MCF 10A (cell line): ENCODE data around the gene ANLN. TPM values are rescaled to one million over a fixed set of nuclear protein-coding genes. Genes with fewer than 3 reads are reported as not detected.
A peak's percentile ranks its signal among the peaks of the same experiment; 100 is the strongest.

Experiments used
- BruUV-seq: library from RNA; stranded (reverse); fragments of 400-500 nt; replicated peaks from 2 replicates; lab custom pipeline; 2021; lab: Mats Ljungman, UMichigan
- CTCF ChIA-PET: fragments of 300-600 bp; sonication (Branson Sonifier 250); formaldehyde crosslinking; extraction: SDS; loops from one replicate; lab custom pipeline; 2021; ENCODE audit warnings: antibody characterized with exemption, inconsistent platforms; lab: Yijun Ruan, JAX
- POLR2A ChIA-PET: fragments of 300-600, 350-650 bp; sonication (Branson Sonifier 250); formaldehyde crosslinking; extraction: SDS; loops from one replicate; lab custom pipeline; 2020; ENCODE audit warnings: antibody characterized with exemption, inconsistent platforms; lab: Yijun Ruan, JAX
- DNase-seq: peaks from one replicate; pipeline ENCODE4 v3.0.0-alpha.2; 2018; ENCODE audit not compliant: unreplicated experiment
- H3K27ac Mint-ChIP-seq: one replicate; pipeline ENCODE4 v1.8.0; 2022; ENCODE audit warnings: mild to moderate bottlenecking, low read depth, mixed read lengths; ENCODE audit not compliant: unreplicated experiment
- H3K27me3 Mint-ChIP-seq: one replicate; pipeline ENCODE4 v1.8.0; 2022; ENCODE audit warnings: mixed read lengths; ENCODE audit not compliant: insufficient read depth, unreplicated experiment
- H3K36me3 Mint-ChIP-seq: one replicate; pipeline ENCODE4 v1.8.0; 2022; ENCODE audit warnings: mild to moderate bottlenecking, moderate library complexity, mixed read lengths; ENCODE audit not compliant: insufficient read depth, unreplicated experiment
- H3K4me1 Mint-ChIP-seq: one replicate; pipeline ENCODE4 v1.8.0; 2022; ENCODE audit warnings: mixed read lengths; ENCODE audit not compliant: insufficient read depth, unreplicated experiment
- H3K4me3 Mint-ChIP-seq: one replicate; pipeline ENCODE4 v1.8.0; 2022; ENCODE audit warnings: mild to moderate bottlenecking, moderate library complexity, mixed read lengths; ENCODE audit not compliant: unreplicated experiment
- H3K9me3 Mint-ChIP-seq: one replicate; pipeline ENCODE4 v1.8.0; 2022; ENCODE audit warnings: mixed read lengths; ENCODE audit not compliant: unreplicated experiment
- CTCF ChIP-seq: fragments of 200-600 bp; IDR thresholded peaks from one replicate; pipeline ENCODE4 v1.8.0; 2022; ENCODE audit warnings: antibody characterized with exemption, mild to moderate bottlenecking; ENCODE audit not compliant: unreplicated experiment
- intact Hi-C: fragments of 100-400 bp; cut with micrococcal nuclease; formaldehyde crosslinking; loops from 2 replicates; pipeline ENCODE4 v1.14.1; 2022
- total RNA-seq: library from RNA; stranded (reverse); gene quantifications from 2 replicates; pipeline ENCODE4 v1.2.3, GENCODE V29; 2022

Gene ANLN
- total RNA-seq, 1 experiment from 2014 or later: 104 TPM

GRCh38 chr7:36391436-36392198 is 2.0 kb downstream of the ANLN start:
- Mint-ChIP-seq H3K27me3 (no peaks in the 10 kb centered on the region), H3K9me3 (no peaks in the 10 kb centered on the region), H3K4me1 (peaks cover 50% of the 10 kb centered on the region), H3K4me3 (peak overlapping the region; percentile 89), H3K27ac (peak overlapping the region; percentile 87), H3K36me3 (no peaks in the 10 kb centered on the region)
- POLR2A ChIA-PET: interaction anchor here (0.6 to 8.1 kb wide), 17 partner anchors 10 to 618 kb away, joined by 3 to 87 read pairs (median 4); partner anchors contain the start of gene SEPTIN7
- peak; percentile 20 for DNase-seq
- TSS peak; percentile 67 for BruUV-seq
- CTCF ChIA-PET: interaction anchor here (0.6 to 5.1 kb wide), 14 partner anchors 11 to 871 kb away, joined by 3 to 28 read pairs (median 4); a partner anchor contains a TSS
- TF ChIP-seq CTCF: no peak
- intact Hi-C loops: loop anchor here (1.0 kb wide), 1 partner anchor 24 kb away; a partner anchor contains a TSS

- Mint-ChIP-seq H3K4me3 (peak overlapping the region; percentile 51), H3K27me3 (no peaks in the 10 kb centered on the region), H3K36me3 (peaks cover 9% of the 10 kb centered on the region), H3K4me1 (peaks cover 55% of the 10 kb centered on the region), H3K27ac (peak overlapping the region; percentile 87), H3K9me3 (no peaks in the 10 kb centered on the region)
- CTCF ChIA-PET: interaction anchor here (1.0 to 4.1 kb wide), 4 partner anchors 27 to 75 kb away, joined by 4 to 28 read pairs (median 5); a partner anchor contains a TSS
- intact Hi-C loops: no loop called here
- no peak for DNase-seq
- no peak for TF ChIP-seq CTCF
- POLR2A ChIA-PET: interaction anchor here (0.6 to 8.1 kb wide), 7 partner anchors 8 to 210 kb away, joined by 3 to 87 read pairs (median 40); a partner anchor contains a TSS
- no TSS peak for BruUV-seq
Observed at GRCh38 chr7:36393826-36394225, 4.2 kb downstream of the ANLN start.

GRCh38 chr7:36395171-36395894 is 5.7 kb downstream of the ANLN start:
- H3K27ac Mint-ChIP-seq: peak overlapping the region; percentile 87
- peaks cover 16% of the 10 kb centered on the region for H3K36me3 Mint-ChIP-seq

More at GRCh38 chr7:36395171-36395894, 5.7 kb downstream of the ANLN start:
- Mint-ChIP-seq H3K4me1 (peaks cover 65% of the 10 kb centered on the region), H3K9me3 (no peaks in the 10 kb centered on the region), H3K27me3 (no peaks in the 10 kb centered on the region), H3K4me3 (no peak overlapping the region)
- no peak for DNase-seq
- intact Hi-C loops: no loop called here
- CTCF ChIA-PET: interaction anchor here (1.5 to 1.9 kb wide), 2 partner anchors 28 to 46 kb away, joined by 4 read pairs; a partner anchor contains a TSS
- POLR2A ChIA-PET: interaction anchor here (0.9 to 7.2 kb wide), 2 partner anchors 13 to 276 kb away, joined by 3 to 73 read pairs; no protein-coding TSS in a partner anchor
- BruUV-seq: no TSS peak
- TF ChIP-seq CTCF: no peak
